ENCODE data around the gene DCAF10.
"Not testable (repeated sequence)": the region's sequence is repeated elsewhere in the genome, so short reads cannot be mapped to it uniquely, and the experiment has no call there.

Gene DCAF10

GRCh38 chr9:37906312-37907239, 106.0 kb downstream of the DCAF10 start:
- H3K4me3 ChIP-seq (ENCODE audit: low read depth, low read length) = no peak overlapping the region
- TF ChIP-seq MYC (IDR thresholded peaks at IDR 0.05; ENCODE audit: low read depth, low read length) (no peak), POLR2A (IDR thresholded peaks at IDR 0.05; ENCODE audit: extremely low read depth, insufficient read length) (no peak)
- TF ChIP-seq, protein P1, sequence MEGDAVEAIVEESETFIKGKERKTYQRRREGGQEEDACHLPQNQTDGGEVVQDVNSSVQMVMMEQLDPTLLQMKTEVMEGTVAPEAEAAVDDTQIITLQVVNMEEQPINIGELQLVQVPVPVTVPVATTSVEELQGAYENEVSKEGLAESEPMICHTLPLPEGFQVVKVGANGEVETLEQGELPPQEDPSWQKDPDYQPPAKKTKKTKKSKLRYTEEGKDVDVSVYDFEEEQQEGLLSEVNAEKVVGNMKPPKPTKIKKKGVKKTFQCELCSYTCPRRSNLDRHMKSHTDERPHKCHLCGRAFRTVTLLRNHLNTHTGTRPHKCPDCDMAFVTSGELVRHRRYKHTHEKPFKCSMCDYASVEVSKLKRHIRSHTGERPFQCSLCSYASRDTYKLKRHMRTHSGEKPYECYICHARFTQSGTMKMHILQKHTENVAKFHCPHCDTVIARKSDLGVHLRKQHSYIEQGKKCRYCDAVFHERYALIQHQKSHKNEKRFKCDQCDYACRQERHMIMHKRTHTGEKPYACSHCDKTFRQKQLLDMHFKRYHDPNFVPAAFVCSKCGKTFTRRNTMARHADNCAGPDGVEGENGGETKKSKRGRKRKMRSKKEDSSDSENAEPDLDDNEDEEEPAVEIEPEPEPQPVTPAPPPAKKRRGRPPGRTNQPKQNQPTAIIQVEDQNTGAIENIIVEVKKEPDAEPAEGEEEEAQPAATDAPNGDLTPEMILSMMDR (IDR thresholded peaks at IDR 0.05; ENCODE audit: low read depth, low read length) = no peak
- TF ChIP-seq, protein P2, sequence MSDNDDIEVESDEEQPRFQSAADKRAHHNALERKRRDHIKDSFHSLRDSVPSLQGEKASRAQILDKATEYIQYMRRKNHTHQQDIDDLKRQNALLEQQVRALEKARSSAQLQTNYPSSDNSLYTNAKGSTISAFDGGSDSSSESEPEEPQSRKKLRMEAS (IDR thresholded peaks at IDR 0.05; ENCODE audit: low read depth, low read length) = no peak
- no peak for DNase-seq (ENCODE audit: low read depth)

DNA sequence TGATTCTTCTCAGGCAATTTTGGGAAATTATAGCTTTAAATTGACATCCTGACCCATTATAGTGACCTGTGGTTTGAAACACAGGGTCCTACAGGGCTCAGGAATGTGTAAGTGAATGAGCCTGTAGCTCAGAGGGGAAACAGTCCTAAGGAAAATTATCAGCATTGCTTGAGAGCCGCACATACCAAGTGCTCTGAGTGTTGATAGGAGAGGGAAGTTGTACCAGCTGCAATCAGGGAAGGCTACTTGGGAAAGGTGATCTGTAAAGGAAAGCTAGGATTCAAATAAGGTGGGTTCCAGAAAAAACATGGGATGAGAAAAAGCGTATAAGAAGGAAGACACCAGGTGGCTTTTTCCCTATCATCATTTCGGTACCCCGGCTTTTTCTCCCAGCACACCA, 107.7 kb downstream of the DCAF10 start:
- H3K4me3 ChIP-seq (ENCODE audit: low read depth, low read length) = no peak overlapping the region
- no peak for DNase-seq (ENCODE audit: low read depth)
- TF ChIP-seq POLR2A (IDR thresholded peaks at IDR 0.05; ENCODE audit: extremely low read depth, insufficient read length) = no peak
- no peak for TF ChIP-seq MYC (IDR thresholded peaks at IDR 0.05; ENCODE audit: low read depth, low read length)
- TF ChIP-seq, protein P1 (IDR thresholded peaks at IDR 0.05; ENCODE audit: low read depth, low read length) = no peak
- TF ChIP-seq, protein P2 (IDR thresholded peaks at IDR 0.05; ENCODE audit: low read depth, low read length) = no peak

- DNase-seq (ENCODE audit: low read depth) = peak; percentile 84
- TF ChIP-seq, protein P2 (IDR thresholded peaks at IDR 0.05; ENCODE audit: low read depth, low read length) = no peak
- TF ChIP-seq POLR2A (IDR thresholded peaks at IDR 0.05; ENCODE audit: extremely low read depth, insufficient read length) = no peak
- TF ChIP-seq, protein P1 (IDR thresholded peaks at IDR 0.05; ENCODE audit: low read depth, low read length) = no peak
- no peak for TF ChIP-seq MYC (IDR thresholded peaks at IDR 0.05; ENCODE audit: low read depth, low read length)
- H3K4me3 ChIP-seq (ENCODE audit: low read depth, low read length) = no peak overlapping the region
Observed at GRCh38 chr9:37908698-37909186, 108.1 kb downstream of the DCAF10 start.

DNA sequence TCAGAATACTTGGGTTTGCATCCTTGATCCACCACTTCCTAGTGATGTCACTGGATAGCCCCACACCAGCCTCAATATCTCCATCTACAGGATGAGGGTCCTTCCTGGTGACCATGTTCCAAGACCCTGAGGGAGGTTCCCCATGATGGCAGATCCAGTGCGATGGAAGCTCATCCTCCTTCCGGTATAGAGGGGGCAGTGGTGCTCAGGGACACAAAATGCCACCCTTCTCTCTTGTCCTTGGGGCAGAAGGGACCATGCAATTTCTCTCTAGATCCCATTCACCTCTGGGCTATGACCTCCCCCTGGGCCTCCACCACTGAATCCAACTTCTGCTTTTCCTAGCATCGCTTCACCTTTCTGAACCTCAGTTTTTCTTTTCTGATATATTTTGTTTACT, 108.7 kb downstream of the DCAF10 start:
- H3K4me3 ChIP-seq (ENCODE audit: low read depth, low read length) = no peak overlapping the region
- no peak for DNase-seq (ENCODE audit: low read depth)
- no peak for TF ChIP-seq MYC (IDR thresholded peaks at IDR 0.05; ENCODE audit: low read depth, low read length)
- TF ChIP-seq, protein P1 (IDR thresholded peaks at IDR 0.05; ENCODE audit: low read depth, low read length) = no peak
- TF ChIP-seq POLR2A (IDR thresholded peaks at IDR 0.05; ENCODE audit: extremely low read depth, insufficient read length) = no peak
- TF ChIP-seq, protein P2 (IDR thresholded peaks at IDR 0.05; ENCODE audit: low read depth, low read length) = no peak

DNA sequence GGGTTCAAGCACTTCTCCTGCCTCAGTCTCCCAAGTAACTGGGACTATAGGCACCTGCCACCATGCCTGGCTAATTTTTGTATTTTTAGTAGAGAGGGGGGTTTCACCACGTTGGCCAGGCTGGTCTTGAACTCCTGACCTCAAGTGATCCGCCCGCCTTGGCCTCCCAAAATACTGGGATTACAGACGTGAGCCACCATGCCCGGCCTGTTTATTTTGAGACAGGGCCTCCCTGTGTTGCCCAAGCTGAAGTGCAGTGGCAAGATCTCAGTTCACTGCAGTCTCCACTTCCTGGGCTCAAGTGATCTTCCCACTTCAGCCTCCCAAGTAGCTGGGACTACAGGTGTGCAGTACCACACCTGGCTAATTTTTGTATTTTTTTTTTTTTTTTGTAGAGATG, 109.2 kb downstream of the DCAF10 start:
- not testable (repeated sequence) for H3K4me3 ChIP-seq (ENCODE audit: low read depth, low read length); DNase-seq (ENCODE audit: low read depth)

DNA sequence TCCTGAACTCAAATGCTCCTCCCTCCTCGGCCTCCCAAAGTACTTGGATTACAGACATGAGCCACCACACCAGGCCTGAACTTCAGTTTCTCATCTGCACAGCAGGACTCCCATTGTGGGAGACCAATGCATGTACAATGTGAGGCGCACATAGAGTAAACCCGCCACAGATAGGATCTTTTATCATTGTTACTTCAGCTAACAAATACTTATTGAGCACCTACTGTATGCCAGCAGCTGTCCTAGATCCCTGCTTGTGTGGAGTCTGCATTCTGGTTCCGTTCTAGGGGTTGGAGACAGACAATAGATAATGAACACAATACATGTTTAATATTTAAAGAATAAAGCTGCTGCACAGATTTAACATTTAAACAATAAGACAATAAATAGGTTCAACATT, 109.7 kb downstream of the DCAF10 start:
- H3K4me3 ChIP-seq (ENCODE audit: low read depth, low read length) = no peak overlapping the region
- no peak for DNase-seq (ENCODE audit: low read depth)
- TF ChIP-seq MYC (IDR thresholded peaks at IDR 0.05; ENCODE audit: low read depth, low read length) (no peak), POLR2A (IDR thresholded peaks at IDR 0.05; ENCODE audit: extremely low read depth, insufficient read length) (no peak)
- TF ChIP-seq, protein P1 (IDR thresholded peaks at IDR 0.05; ENCODE audit: low read depth, low read length) = no peak
- TF ChIP-seq, protein P2 (IDR thresholded peaks at IDR 0.05; ENCODE audit: low read depth, low read length) = no peak
